Measurements from ENCODE around the gene NDUFB8.

Gene NDUFB8

GRCh38 chr10:100519311-100520051, 10.2 kb downstream of the NDUFB8 start, which contains the start of gene SEC31B:
SEC31B (minus strand) TSS chr10:100519861; CDS start chr10:100516952, 2,909 bp downstream.
- H3K27me3 ChIP-seq (ENCODE audit: insufficient read depth, low read depth, severe bottlenecking), result peaks cover 18% of the 10 kb centered on the region
- peaks cover 12% of the 10 kb centered on the region for H3K36me3 ChIP-seq
- H3K9me3 ChIP-seq (ENCODE audit: severe bottlenecking), result no peaks in the 10 kb centered on the region
- TF ChIP-seq CTCF (IDR thresholded peaks at IDR 0.05; ENCODE audit: low read depth, low read length), result peak; percentile 56
- H3K4me3 ChIP-seq (ENCODE audit: low read depth, low read length), result peak within 1 kb of the TSS; percentile 68
- H3K27ac ChIP-seq, result no peak within 1 kb of the TSS
- DNase-seq, result peak; percentile 71

GRCh38 chr10:100518761-100519241, 10.9 kb downstream of the NDUFB8 start:
- Histone ChIP-seq H3K27ac (no peak overlapping the region), H3K4me3 (ENCODE audit: low read depth, low read length) (peak overlapping the region; percentile 68), H3K36me3 (peaks cover 7% of the 10 kb centered on the region), H3K9me3 (ENCODE audit: severe bottlenecking) (no peaks in the 10 kb centered on the region), H3K27me3 (ENCODE audit: insufficient read depth, low read depth, severe bottlenecking) (peaks cover 18% of the 10 kb centered on the region)
- DNase-seq, result peak; percentile 82
- peak; percentile 65 for TF ChIP-seq CTCF (IDR thresholded peaks at IDR 0.05; ENCODE audit: low read depth, low read length)

- no peak overlapping the region for H3K4me3 ChIP-seq (ENCODE audit: low read depth, low read length)
- DNase-seq, result peak; percentile 78
Measured at GRCh38 chr10:100516847-100517246, 12.8 kb downstream of the NDUFB8 start.

GRCh38 chr10:100515612-100516011, 14.1 kb downstream of the NDUFB8 start:
- Histone ChIP-seq H3K27me3 (ENCODE audit: insufficient read depth, low read depth, severe bottlenecking) (peaks cover 17% of the 10 kb centered on the region), H3K27ac (no peak overlapping the region), H3K36me3 (no peaks in the 10 kb centered on the region), H3K9me3 (ENCODE audit: severe bottlenecking) (no peaks in the 10 kb centered on the region), H3K4me3 (ENCODE audit: low read depth, low read length) (no peak overlapping the region)
- DNase-seq, result no peak
- no peak for TF ChIP-seq CTCF (IDR thresholded peaks at IDR 0.05; ENCODE audit: low read depth, low read length)

More at GRCh38 chr10:100516847-100517246, 12.8 kb downstream of the NDUFB8 start:
- Histone ChIP-seq H3K36me3 (no peaks in the 10 kb centered on the region), H3K27me3 (ENCODE audit: insufficient read depth, low read depth, severe bottlenecking) (peaks cover 18% of the 10 kb centered on the region), H3K27ac (no peak overlapping the region), H3K9me3 (ENCODE audit: severe bottlenecking) (no peaks in the 10 kb centered on the region)
- TF ChIP-seq CTCF (IDR thresholded peaks at IDR 0.05; ENCODE audit: low read depth, low read length), result peak; percentile 66

- no peak for DNase-seq
- H3K36me3 ChIP-seq, result no peaks in the 10 kb centered on the region
Measured at GRCh38 chr10:100510533-100511308, 18.9 kb downstream of the NDUFB8 start.

More at GRCh38 chr10:100510533-100511308, 18.9 kb downstream of the NDUFB8 start:
- Histone ChIP-seq H3K27ac (no peak overlapping the region), H3K27me3 (ENCODE audit: insufficient read depth, low read depth, severe bottlenecking) (no peaks in the 10 kb centered on the region), H3K9me3 (ENCODE audit: severe bottlenecking) (no peaks in the 10 kb centered on the region), H3K4me3 (ENCODE audit: low read depth, low read length) (no peak overlapping the region)
- no peak for TF ChIP-seq CTCF (IDR thresholded peaks at IDR 0.05; ENCODE audit: low read depth, low read length)
